ENCODE measurements around the gene AHDC1. TPM values are rescaled to one million over a fixed set of nuclear protein-coding genes. Genes with fewer than 3 reads are reported as not detected.

Gene AHDC1
- total RNA-seq, 1 donor from 2014 or later = 124 TPM

GRCh38 chr1:27563591-27564471 lies 40.1 kb downstream of the AHDC1 start:
- no peaks in the 10 kb centered on the region for H3K9me3 Mint-ChIP-seq (ENCODE audit: unreplicated experiment)
- peaks cover 94% of the 10 kb centered on the region for H3K4me1 Mint-ChIP-seq (ENCODE audit: unreplicated experiment)
- no peak for TF ChIP-seq CTCF (IDR thresholded peaks at IDR 0.05)
- DNase-seq (ENCODE audit: extremely low spot score, unreplicated experiment) = no peak
- H3K36me3 Mint-ChIP-seq (ENCODE audit: unreplicated experiment) = peaks cover 2% of the 10 kb centered on the region
- peak overlapping the region; percentile 94 for H3K27ac Mint-ChIP-seq (ENCODE audit: unreplicated experiment)
- H3K27me3 Mint-ChIP-seq (ENCODE audit: unreplicated experiment) = no peaks in the 10 kb centered on the region
- H3K4me3 Mint-ChIP-seq (ENCODE audit: unreplicated experiment) = peak overlapping the region; percentile 45

- peaks cover 97% of the 10 kb centered on the region for H3K4me1 Mint-ChIP-seq (ENCODE audit: unreplicated experiment)
- no peak for DNase-seq (ENCODE audit: extremely low spot score, unreplicated experiment)
- peaks cover 2% of the 10 kb centered on the region for H3K36me3 Mint-ChIP-seq (ENCODE audit: unreplicated experiment)
- no peaks in the 10 kb centered on the region for H3K27me3 Mint-ChIP-seq (ENCODE audit: unreplicated experiment)
- H3K9me3 Mint-ChIP-seq (ENCODE audit: unreplicated experiment) = no peaks in the 10 kb centered on the region
- no peak for TF ChIP-seq CTCF (IDR thresholded peaks at IDR 0.05)
- peak overlapping the region; percentile 94 for H3K27ac Mint-ChIP-seq (ENCODE audit: unreplicated experiment)
- H3K4me3 Mint-ChIP-seq (ENCODE audit: unreplicated experiment) = peak overlapping the region; percentile 45
Observed at GRCh38 chr1:27563341-27563590, 40.7 kb downstream of the AHDC1 start.

GRCh38 chr1:27562534-27563340 lies 41.2 kb downstream of the AHDC1 start:
- peaks cover 4% of the 10 kb centered on the region for H3K36me3 Mint-ChIP-seq (ENCODE audit: unreplicated experiment)
- peaks cover 96% of the 10 kb centered on the region for H3K4me1 Mint-ChIP-seq (ENCODE audit: unreplicated experiment)
- no peak for TF ChIP-seq CTCF (IDR thresholded peaks at IDR 0.05)
- no peaks in the 10 kb centered on the region for H3K27me3 Mint-ChIP-seq (ENCODE audit: unreplicated experiment)
- peak overlapping the region; percentile 94 for H3K27ac Mint-ChIP-seq (ENCODE audit: unreplicated experiment)
- no peaks in the 10 kb centered on the region for H3K9me3 Mint-ChIP-seq (ENCODE audit: unreplicated experiment)
- H3K4me3 Mint-ChIP-seq (ENCODE audit: unreplicated experiment) = peak overlapping the region; percentile 26
- no peak for DNase-seq (ENCODE audit: extremely low spot score, unreplicated experiment)

- peaks cover 8% of the 10 kb centered on the region for H3K36me3 Mint-ChIP-seq (ENCODE audit: unreplicated experiment)
- no peak for TF ChIP-seq CTCF (IDR thresholded peaks at IDR 0.05)
- peak overlapping the region; percentile 54 for H3K4me3 Mint-ChIP-seq (ENCODE audit: unreplicated experiment)
- no peaks in the 10 kb centered on the region for H3K27me3 Mint-ChIP-seq (ENCODE audit: unreplicated experiment)
- no peaks in the 10 kb centered on the region for H3K9me3 Mint-ChIP-seq (ENCODE audit: unreplicated experiment)
- H3K27ac Mint-ChIP-seq (ENCODE audit: unreplicated experiment) = peak overlapping the region; percentile 94
- H3K4me1 Mint-ChIP-seq (ENCODE audit: unreplicated experiment) = peaks cover 95% of the 10 kb centered on the region
- DNase-seq (ENCODE audit: extremely low spot score, unreplicated experiment) = no peak
Observed at GRCh38 chr1:27562021-27562420, 41.9 kb downstream of the AHDC1 start.
